HCT116 (cell line): ENCODE measurements around the gene POPDC2. TPM values are rescaled to one million over a fixed set of nuclear protein-coding genes. Genes with fewer than 3 reads are reported as not detected.

Experiments used
- ATAC-seq: fragments of 200-7000 bp; cut with Tn5 transposase; 2 replicates; pipeline ENCODE4 v1.9.1; 2020; ENCODE audit warnings: mild to moderate bottlenecking, moderate library complexity
- BruUV-seq: library from RNA; stranded (reverse); fragments of 400-500 nt; replicated peaks from 2 replicates; lab custom pipeline; 2021; lab: Mats Ljungman, UMichigan
- CTCF ChIA-PET: fragments of 300-600 bp; sonication (Branson Sonifier 250); formaldehyde crosslinking; loops from one replicate; lab custom pipeline; 2021; ENCODE audit warnings: antibody characterized with exemption; lab: Charles Lee
- POLR2A ChIA-PET: fragments of 300-600, 350-600 bp; sonication (Branson Sonifier 250); formaldehyde crosslinking; loops from one replicate; lab custom pipeline; 2021; ENCODE audit warnings: antibody characterized with exemption; lab: Charles Lee
- RAD21 ChIA-PET, 2 experiments: fragments of 300-600 bp; sonication (Branson Sonifier 250); formaldehyde crosslinking; loops; one replicate each; lab custom pipeline; 2023; ENCODE audit warnings: low total read pairs in 2 of 2; ENCODE audit not compliant: uncharacterized antibody in 2 of 2, unreplicated experiment in 2 of 2, low non-redundant PET in 1 of 2; lab: Charles Lee
- DNase-seq: peaks from one replicate; pipeline ENCODE4 v3.0.0-alpha.2; 2010; ENCODE audit warnings: low read depth, low spot score
- H2AFZ ChIP-seq: fragments of 200-600 bp; shearing (Covaris generic), sonication (generic); 2 replicates; pipeline ENCODE4 v1.6.1; 2017; ENCODE audit warnings: low read depth, mixed run types, mixed read lengths, antibody characterized with exemption, low read length; ENCODE audit not compliant: poor library complexity, severe bottlenecking
- H3K27ac ChIP-seq: 2 replicates; pipeline ENCODE4 v1.5.1; 2012; ENCODE audit warnings: low read depth, low read length
- H3K27me3 ChIP-seq: fragments of 200-600 bp; sonication (generic); 2 replicates; pipeline ENCODE4 v1.6.1; 2016; ENCODE audit warnings: mixed run types, low read length, mixed read lengths; ENCODE audit not compliant: insufficient read depth
- H3K36me3 ChIP-seq, 2 experiments: fragments of 200-500 bp in 1 of 2; fragments of 200-600 bp in 1 of 2; sonication (Bioruptor generic) in 1 of 2; sonication (generic) in 1 of 2; 2 replicates each; pipeline versions ENCODE4 v1.5.1 to v1.6.1; 2014 to 2016; ENCODE audit warnings: low read length in 2 of 2, inconsistent platforms in 1 of 2, mixed read lengths in 1 of 2, mixed run types in 1 of 2; ENCODE audit not compliant: insufficient read depth in 2 of 2, control insufficient read depth in 1 of 2
- H3K4me1 ChIP-seq, 2 experiments: fragments of 200-600 bp in 1 of 2; sonication (generic) in 1 of 2; 2 replicates each; pipeline versions ENCODE4 v1.5.1 to v1.6.1; 2012 to 2017; ENCODE audit warnings: low read length in 2 of 2, inconsistent platforms in 1 of 2, mild to moderate bottlenecking in 1 of 2, mixed read lengths in 1 of 2, mixed run types in 1 of 2, moderate library complexity in 1 of 2; ENCODE audit not compliant: insufficient read depth in 2 of 2, control insufficient read depth in 1 of 2
- H3K4me2 ChIP-seq: fragments of 200-600 bp; sonication (generic); 2 replicates; pipeline ENCODE4 v1.6.1; 2017; ENCODE audit warnings: mixed run types, low read length, mixed read lengths
- H3K4me3 ChIP-seq, 2 experiments: fragments of 200-600 bp in 1 of 2; sonication (generic) in 1 of 2; replicated peaks in 1 of 2; 2 replicates each; pipeline ENCODE4 v1.5.1; 2011 to 2016; ENCODE audit warnings: low read length in 2 of 2, control low read depth in 1 of 2, low read depth in 1 of 2, mild to moderate bottlenecking in 1 of 2, mixed read lengths in 1 of 2, mixed run types in 1 of 2
- H3K79me2 ChIP-seq: fragments of 200-600 bp; sonication (generic); 2 replicates; pipeline ENCODE4 v1.6.1; 2017; ENCODE audit warnings: mild to moderate bottlenecking, mixed run types, low read length, moderate library complexity, mixed read lengths; ENCODE audit not compliant: insufficient read depth
- H3K9ac ChIP-seq: fragments of 200-600 bp; sonication (generic); 2 replicates; pipeline ENCODE4 v1.6.1; 2016; ENCODE audit warnings: low read length, mixed read lengths
- H3K9me2 ChIP-seq: fragments of 200-600 bp; sonication (generic), shearing (Covaris generic); 2 replicates; pipeline ENCODE4 v1.6.1; 2017; ENCODE audit warnings: mixed run types, mild to moderate bottlenecking, moderate library complexity; ENCODE audit not compliant: insufficient read depth
- H3K9me3 ChIP-seq, 2 experiments: fragments of 200-500 bp in 1 of 2; fragments of 200-600 bp in 1 of 2; sonication (Bioruptor generic) in 1 of 2; sonication (generic) in 1 of 2; 2 replicates each; pipeline ENCODE4 v1.6.1; 2014 to 2017; ENCODE audit warnings: low read length in 2 of 2, mixed read lengths in 2 of 2, inconsistent platforms in 1 of 2, low read depth in 1 of 2, mild to moderate bottlenecking in 1 of 2, mixed run types in 1 of 2, moderate library complexity in 1 of 2; ENCODE audit not compliant: control insufficient read depth in 1 of 2, insufficient read depth in 1 of 2
- H4K20me1 ChIP-seq: fragments of 200-600 bp; sonication (generic), shearing (Covaris generic); 2 replicates; pipeline ENCODE4 v1.6.1; 2017; ENCODE audit warnings: mixed run types, mild to moderate bottlenecking, moderate library complexity; ENCODE audit not compliant: insufficient read depth
- CBX3 ChIP-seq: IDR thresholded peaks from 2 replicates; pipeline ENCODE4 v1.6.1; 2012; ENCODE audit warnings: low read depth
- EGR1 ChIP-seq: IDR thresholded peaks from 2 replicates; pipeline ENCODE4 v1.6.1; 2012; ENCODE audit warnings: low read depth
- ELF1 ChIP-seq: IDR thresholded peaks from 2 replicates; pipeline ENCODE4 v1.6.1; 2012; ENCODE audit warnings: low read depth, borderline replicate concordance
- EZH2 ChIP-seq: fragments of 200-600 bp; sonication (generic); IDR thresholded peaks from 2 replicates; pipeline ENCODE4 v1.6.1; 2017; ENCODE audit warnings: antibody characterized with exemption, mixed run types
- EZH2phosphoT487 ChIP-seq: fragments of 200-600 bp; IDR thresholded peaks from 2 replicates; pipeline ENCODE4 v1.6.1; 2018; ENCODE audit warnings: antibody characterized with exemption, borderline replicate concordance
- FOSL1 ChIP-seq: IDR thresholded peaks from 2 replicates; pipeline ENCODE4 v1.6.1; 2012; ENCODE audit warnings: low read depth
- JUND ChIP-seq: IDR thresholded peaks from 2 replicates; pipeline ENCODE4 v1.6.1; 2012
- POLR2A ChIP-seq: IDR thresholded peaks from 2 replicates; pipeline ENCODE4 v1.7.0; 2011; ENCODE audit warnings: borderline replicate concordance; ENCODE audit not compliant: insufficient read depth, insufficient read length; ENCODE audit errors: extremely low read depth
- POLR2AphosphoS5 ChIP-seq: IDR thresholded peaks from 2 replicates; pipeline ENCODE4 v1.6.1; 2011; ENCODE audit warnings: mild to moderate bottlenecking, low read depth, low read length, moderate library complexity
- SIN3A ChIP-seq: IDR thresholded peaks from 2 replicates; pipeline ENCODE4 v1.6.1; 2012; ENCODE audit warnings: low read depth
- SP1 ChIP-seq: IDR thresholded peaks from 2 replicates; pipeline ENCODE4 v1.6.1; 2012; ENCODE audit warnings: low read depth
- SRF ChIP-seq: IDR thresholded peaks from 2 replicates; pipeline ENCODE4 v1.6.1; 2012; ENCODE audit warnings: low read depth
- TCF7L2 ChIP-seq: IDR thresholded peaks from 2 replicates; pipeline ENCODE4 v1.7.0; 2011; ENCODE audit warnings: borderline replicate concordance, inconsistent platforms; ENCODE audit not compliant: insufficient read depth, insufficient read length; ENCODE audit errors: extremely low read depth
- ZFX ChIP-seq: fragments of 450-650 bp; IDR thresholded peaks from 2 replicates; pipeline ENCODE4 v1.6.1; 2017
- ZNF274 ChIP-seq: fragments of 200-500 bp; sonication (Bioruptor generic); IDR thresholded peaks from 2 replicates; pipeline ENCODE4 v1.6.1; 2014; ENCODE audit warnings: mild to moderate bottlenecking, low read depth, low read length, inconsistent platforms
- intact Hi-C: fragments of 100-400 bp; cut with micrococcal nuclease; formaldehyde crosslinking; loops from 2 replicates; pipeline ENCODE4 v1.10.0; 2022
- total RNA-seq: library from RNA; stranded (reverse); gene quantifications from one replicate; pipeline ENCODE4 v1.2.1, GENCODE V29; 2021; ENCODE audit not compliant: unreplicated experiment
- TF ChIP-seq, protein P1 (sequence below): IDR thresholded peaks from 2 replicates; pipeline ENCODE4 v1.6.1; 2011; ENCODE audit warnings: mild to moderate bottlenecking, low read length, moderate library complexity; ENCODE audit not compliant: insufficient replicate concordance; ENCODE audit errors: extremely low read depth
- TF ChIP-seq, protein P2 (sequence below): IDR thresholded peaks from 2 replicates; pipeline ENCODE4 v1.6.1; 2012; ENCODE audit warnings: low read depth

POPDC2 gene
- total RNA-seq, 1 experiment from 2014 or later: 1.6 TPM

DNA sequence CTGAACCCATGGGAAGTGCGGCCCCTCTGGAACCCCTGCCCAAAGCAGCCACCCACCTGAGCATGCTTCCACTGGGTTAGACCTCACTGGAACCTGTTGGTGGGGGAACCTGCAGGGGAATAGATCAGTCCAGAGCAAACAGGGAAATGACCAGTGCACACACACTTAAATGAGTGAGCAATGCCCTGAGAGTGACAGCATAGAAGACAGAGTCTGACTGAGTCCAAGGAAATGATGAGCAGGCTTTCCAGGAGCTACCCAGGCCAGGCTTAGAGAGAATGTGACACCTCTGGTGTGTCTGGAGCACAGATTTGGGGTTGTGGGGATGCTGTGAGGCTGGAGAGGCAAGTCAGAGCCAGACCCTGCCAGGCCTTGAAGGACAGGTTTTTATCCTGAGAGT lies 34.2 kb downstream of the POPDC2 start:
- no peak overlapping the region for H2AFZ ChIP-seq
- no peaks in the 10 kb centered on the region for H3K4me1 ChIP-seq
- ATAC-seq: no peak
- no TSS peak for BruUV-seq
- CTCF ChIA-PET: no interaction called here
- no peak for DNase-seq
- H3K4me2 ChIP-seq: no peak overlapping the region
- no peak overlapping the region for H3K9ac ChIP-seq
- H4K20me1 ChIP-seq: no peaks in the 10 kb centered on the region
- no peak overlapping the region for H3K4me3 ChIP-seq
- H3K9me2 ChIP-seq: no peaks in the 10 kb centered on the region
- no peaks in the 10 kb centered on the region for H3K9me3 ChIP-seq
- H3K27ac ChIP-seq: no peak overlapping the region
- H3K79me2 ChIP-seq: no peaks in the 10 kb centered on the region
- peaks cover 3% of the 10 kb centered on the region; the same call in 1 of the 2 replicates for H3K27me3 ChIP-seq
- intact Hi-C loops: no loop called here
- POLR2A ChIA-PET: no interaction called here
- RAD21 ChIA-PET: no interaction called here
- no peaks in the 10 kb centered on the region for H3K36me3 ChIP-seq
- TF ChIP-seq ELF1 (no peak), CBX3 (no peak), ZFX (no peak), JUND (no peak), SRF (no peak), POLR2A (no peak), TCF7L2 (no peak), ZNF274 (no peak)

DNA sequence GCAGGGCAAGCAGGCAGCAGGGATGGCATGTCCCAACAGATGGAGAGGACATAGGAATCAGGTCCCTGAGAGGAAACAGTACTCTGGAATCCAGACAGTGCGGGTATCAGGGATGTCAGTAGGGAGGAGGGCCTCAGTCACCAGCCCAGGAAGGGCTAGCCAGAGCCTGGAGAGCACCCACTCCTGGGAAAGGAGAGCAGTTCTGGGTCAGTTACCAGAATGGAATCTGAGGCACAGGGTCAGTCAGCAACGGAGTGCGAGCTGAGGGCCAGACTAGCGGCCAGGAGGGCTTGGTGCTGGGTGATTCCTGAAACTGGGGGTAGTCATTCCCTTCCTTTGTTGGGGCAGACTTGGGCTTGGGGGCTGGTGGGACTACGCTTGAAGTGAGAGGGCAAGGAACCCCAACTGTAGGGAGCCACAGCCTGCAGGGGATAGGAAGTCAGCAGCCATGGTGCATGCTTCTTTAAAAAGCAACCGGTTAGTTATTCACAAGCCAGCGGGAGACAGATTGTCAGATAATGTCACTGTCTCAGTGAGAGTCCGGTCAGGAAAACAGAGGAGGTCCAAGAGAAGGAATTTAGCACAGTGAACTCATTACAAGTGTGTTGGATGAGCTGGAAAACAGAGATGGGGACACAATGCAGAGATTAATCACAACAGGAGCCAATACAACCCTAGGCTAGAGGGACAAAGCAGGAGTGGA lies 34.8 kb downstream of the POPDC2 start:
- H3K9me2 ChIP-seq: no peaks in the 10 kb centered on the region
- H2AFZ ChIP-seq: no peak overlapping the region
- TF ChIP-seq JUND (no peak), SIN3A (no peak), FOSL1 (no peak), ELF1 (no peak), EZH2 (no peak), SP1 (no peak), POLR2AphosphoS5 (no peak), EGR1 (no peak), EZH2phosphoT487 (no peak), ZNF274 (no peak)
- TF ChIP-seq, protein P1, sequence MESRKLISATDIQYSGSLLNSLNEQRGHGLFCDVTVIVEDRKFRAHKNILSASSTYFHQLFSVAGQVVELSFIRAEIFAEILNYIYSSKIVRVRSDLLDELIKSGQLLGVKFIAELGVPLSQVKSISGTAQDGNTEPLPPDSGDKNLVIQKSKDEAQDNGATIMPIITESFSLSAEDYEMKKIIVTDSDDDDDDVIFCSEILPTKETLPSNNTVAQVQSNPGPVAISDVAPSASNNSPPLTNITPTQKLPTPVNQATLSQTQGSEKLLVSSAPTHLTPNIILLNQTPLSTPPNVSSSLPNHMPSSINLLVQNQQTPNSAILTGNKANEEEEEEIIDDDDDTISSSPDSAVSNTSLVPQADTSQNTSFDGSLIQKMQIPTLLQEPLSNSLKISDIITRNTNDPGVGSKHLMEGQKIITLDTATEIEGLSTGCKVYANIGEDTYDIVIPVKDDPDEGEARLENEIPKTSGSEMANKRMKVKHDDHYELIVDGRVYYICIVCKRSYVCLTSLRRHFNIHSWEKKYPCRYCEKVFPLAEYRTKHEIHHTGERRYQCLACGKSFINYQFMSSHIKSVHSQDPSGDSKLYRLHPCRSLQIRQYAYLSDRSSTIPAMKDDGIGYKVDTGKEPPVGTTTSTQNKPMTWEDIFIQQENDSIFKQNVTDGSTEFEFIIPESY: no peak
- TF ChIP-seq, protein P2, sequence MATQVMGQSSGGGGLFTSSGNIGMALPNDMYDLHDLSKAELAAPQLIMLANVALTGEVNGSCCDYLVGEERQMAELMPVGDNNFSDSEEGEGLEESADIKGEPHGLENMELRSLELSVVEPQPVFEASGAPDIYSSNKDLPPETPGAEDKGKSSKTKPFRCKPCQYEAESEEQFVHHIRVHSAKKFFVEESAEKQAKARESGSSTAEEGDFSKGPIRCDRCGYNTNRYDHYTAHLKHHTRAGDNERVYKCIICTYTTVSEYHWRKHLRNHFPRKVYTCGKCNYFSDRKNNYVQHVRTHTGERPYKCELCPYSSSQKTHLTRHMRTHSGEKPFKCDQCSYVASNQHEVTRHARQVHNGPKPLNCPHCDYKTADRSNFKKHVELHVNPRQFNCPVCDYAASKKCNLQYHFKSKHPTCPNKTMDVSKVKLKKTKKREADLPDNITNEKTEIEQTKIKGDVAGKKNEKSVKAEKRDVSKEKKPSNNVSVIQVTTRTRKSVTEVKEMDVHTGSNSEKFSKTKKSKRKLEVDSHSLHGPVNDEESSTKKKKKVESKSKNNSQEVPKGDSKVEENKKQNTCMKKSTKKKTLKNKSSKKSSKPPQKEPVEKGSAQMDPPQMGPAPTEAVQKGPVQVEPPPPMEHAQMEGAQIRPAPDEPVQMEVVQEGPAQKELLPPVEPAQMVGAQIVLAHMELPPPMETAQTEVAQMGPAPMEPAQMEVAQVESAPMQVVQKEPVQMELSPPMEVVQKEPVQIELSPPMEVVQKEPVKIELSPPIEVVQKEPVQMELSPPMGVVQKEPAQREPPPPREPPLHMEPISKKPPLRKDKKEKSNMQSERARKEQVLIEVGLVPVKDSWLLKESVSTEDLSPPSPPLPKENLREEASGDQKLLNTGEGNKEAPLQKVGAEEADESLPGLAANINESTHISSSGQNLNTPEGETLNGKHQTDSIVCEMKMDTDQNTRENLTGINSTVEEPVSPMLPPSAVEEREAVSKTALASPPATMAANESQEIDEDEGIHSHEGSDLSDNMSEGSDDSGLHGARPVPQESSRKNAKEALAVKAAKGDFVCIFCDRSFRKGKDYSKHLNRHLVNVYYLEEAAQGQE: no peak

More for the DNA sequence above, 34.8 kb downstream of the POPDC2 start:
- H3K9me3 ChIP-seq: no peaks in the 10 kb centered on the region
- intact Hi-C loops: no loop called here
- H3K36me3 ChIP-seq: no peaks in the 10 kb centered on the region
- ATAC-seq (no peak), DNase-seq (no peak)
- ChIA-PET RAD21 (no interaction called here), POLR2A (no interaction called here), CTCF (no interaction called here)
- H3K9ac ChIP-seq: no peak overlapping the region
- H3K27me3 ChIP-seq: peaks cover 3% of the 10 kb centered on the region; the same call in 1 of the 2 replicates
- H3K4me2 ChIP-seq: no peak overlapping the region
- no peak overlapping the region for H3K4me3 ChIP-seq
- no peak overlapping the region for H3K27ac ChIP-seq
- no TSS peak for BruUV-seq
- H4K20me1 ChIP-seq: no peaks in the 10 kb centered on the region
- H3K4me1 ChIP-seq: no peaks in the 10 kb centered on the region
- no peaks in the 10 kb centered on the region for H3K79me2 ChIP-seq
